Measurements from ENCODE around the gene ZSCAN12. TPM values are rescaled to one million over a fixed set of nuclear protein-coding genes. Genes with fewer than 3 reads are reported as not detected.

The ZSCAN12 gene
- total and polyA plus RNA-seq, 2 of the 13 experiments (the other 11 are each of a cell fraction or from before 2014, with no cell fraction given), result 2.8 to 8.9 TPM

GRCh38 chr6:28383235-28384142 is 16.1 kb downstream of the ZSCAN12 start (continued):
- TF ChIP-seq PAX8 (CRISPR knock-in tag; IDR thresholded peaks at IDR 0.05; ENCODE audit: borderline replicate concordance), result no peak
- peak; percentile 92; the same call in 1 of the 2 replicates for TF ChIP-seq KLF6 (CRISPR knock-in tag; IDR thresholded peaks at IDR 0.05)
- TF ChIP-seq LCORL (IDR thresholded peaks at IDR 0.05), result no peak
- peak; percentile 81 for TF ChIP-seq LCORL (CRISPR knock-in tag; IDR thresholded peaks at IDR 0.05)
- peak; percentile 83 for TF ChIP-seq ZNF331 (CRISPR knock-in tag; IDR thresholded peaks at IDR 0.05)
- peak; percentile 30 for TF ChIP-seq PHF5A (CRISPR knock-in tag; IDR thresholded peaks at IDR 0.05; ENCODE audit: low read depth, unreplicated experiment)
- peak; percentile 92 for TF ChIP-seq ZFX (CRISPR knock-in tag; IDR thresholded peaks at IDR 0.05; ENCODE audit: low read depth)
- peak; percentile 98 for TF ChIP-seq SIN3A (IDR thresholded peaks at IDR 0.05; ENCODE audit: borderline replicate concordance, low read depth, low read length)
- no peak for TF ChIP-seq FOXO4 (CRISPR knock-in tag; conservative IDR thresholded peaks at IDR 0.05)
- peak; percentile 81 for TF ChIP-seq ZNF335 (CRISPR knock-in tag; IDR thresholded peaks at IDR 0.05)
- no peak for TF ChIP-seq HNRNPUL1 (IDR thresholded peaks at IDR 0.05; ENCODE audit: low read depth, low read length)
- TF ChIP-seq ATF7-NPFF (CRISPR knock-in tag; IDR thresholded peaks at IDR 0.05; ENCODE audit: low read depth), result peak; percentile 67; the same call in 1 of the 2 replicates
- no peak for TF ChIP-seq ZNF382 (CRISPR knock-in tag; IDR thresholded peaks at IDR 0.05; ENCODE audit: borderline replicate concordance)
- TF ChIP-seq SRY (CRISPR knock-in tag; IDR thresholded peaks at IDR 0.05), result peak; percentile 82
- TF ChIP-seq BRCA1 (CRISPR knock-in tag; IDR thresholded peaks at IDR 0.05), result no peak
- TF ChIP-seq ZBTB1 (CRISPR knock-in tag; IDR thresholded peaks at IDR 0.05; ENCODE audit: borderline replicate concordance), result 0 out of 2 replicates have a peak, but pooled peaks have one; percentile 31
- no peak for TF ChIP-seq ZNF570 (CRISPR knock-in tag; IDR thresholded peaks at IDR 0.05; ENCODE audit: borderline replicate concordance)
- TF ChIP-seq NCOR1 (IDR thresholded peaks at IDR 0.05; ENCODE audit: borderline replicate concordance, low read length), result no peak
- TF ChIP-seq GMEB2 (CRISPR knock-in tag; IDR thresholded peaks at IDR 0.05; ENCODE audit: low read depth), result peak; percentile 53; the same call in 1 of the 2 replicates
- 0 out of 2 replicates have a peak, but pooled peaks have one; percentile 29 for TF ChIP-seq RERE (CRISPR knock-in tag; IDR thresholded peaks at IDR 0.05; ENCODE audit: low read depth)
- no peak for TF ChIP-seq ZSCAN12 (CRISPR knock-in tag; IDR thresholded peaks at IDR 0.05)
- peak; percentile 88; the same call in 1 of the 2 replicates for TF ChIP-seq ZBTB20 (CRISPR knock-in tag; IDR thresholded peaks at IDR 0.05; ENCODE audit: borderline replicate concordance, low read depth)

Measured in HepG2 (cell line).